K562 (cell line): ENCODE data around the gene KEL. TPM values are rescaled to one million over a fixed set of nuclear protein-coding genes. Genes with fewer than 3 reads are reported as not detected.

Experiments
- ATAC-seq: fragments of 200-7000 bp; cut with Tn5 transposase; 3 replicates; pipeline ENCODE4 v1.9.1; 2020; ENCODE audit warnings: moderate library complexity
- BruUV-seq: library from RNA; stranded (reverse); fragments of 400-500 nt; replicated peaks from 2 replicates; lab custom pipeline; 2021; lab: Mats Ljungman, UMichigan
- CTCF ChIA-PET: fragments of 300-600 bp; formaldehyde crosslinking; extraction: SDS; loops from one replicate; lab custom pipeline; 2021; ENCODE audit warnings: low intra/inter-chr PET ratio; lab: Yijun Ruan, JAX
- POLR2A ChIA-PET: fragments of 300-600, 350-650 bp; sonication (Branson Sonifier 250); formaldehyde crosslinking; extraction: SDS; loops from one replicate; lab custom pipeline; 2021; ENCODE audit warnings: antibody characterized with exemption, inconsistent platforms; lab: Yijun Ruan, JAX
- DNase-seq, 4 experiments: peaks; one replicate each; pipeline versions ENCODE4 v3.0.0 to v3.0.0-alpha.2; 2011 to 2018; ENCODE audit warnings: low spot score in 3 of 4, mixed read lengths in 3 of 4; ENCODE audit errors: extremely low read depth in 1 of 4
- FAIRE-seq: peaks from 2 replicates; lab custom pipeline; 2011; peaks lifted over from hg19 to GRCh38; lab: Jason Lieb, UNC
- H2AFZ ChIP-seq: 2 replicates; pipeline ENCODE4 v1.6.0; 2011; ENCODE audit warnings: low read depth, low read length, control low read depth, inconsistent platforms
- H3K27ac ChIP-seq: fragments of 200-600 bp; 3 replicates; pipeline ENCODE4 v1.8.0; 2011; ENCODE audit warnings: low read depth, mild to moderate bottlenecking, control low read depth, inconsistent platforms, low read length, moderate library complexity, mixed read lengths; ENCODE audit errors: extremely low read depth
- H3K27me3 ChIP-seq, 2 experiments: fragments of 300-600 bp in 1 of 2; 2 replicates in 1 of 2; 3 replicates in 1 of 2; pipeline versions ENCODE4 v1.6.0 to v1.8.0; 2011; ENCODE audit warnings: inconsistent platforms in 2 of 2, low read length in 2 of 2, mild to moderate bottlenecking in 1 of 2, mixed read lengths in 1 of 2, moderate library complexity in 1 of 2; ENCODE audit not compliant: control insufficient read depth in 2 of 2, insufficient read depth in 2 of 2
- H3K36me3 ChIP-seq: fragments of 300-600 bp; 3 replicates; pipeline ENCODE4 v1.8.0; 2011; ENCODE audit warnings: mild to moderate bottlenecking, low read length, inconsistent platforms; ENCODE audit not compliant: control insufficient read depth, insufficient read depth
- H3K4me1 ChIP-seq, 2 experiments: fragments of 200-600 bp in 1 of 2; replicated peaks in 1 of 2; 2 replicates in 1 of 2; 3 replicates in 1 of 2; pipeline versions ENCODE4 v1.5.1 to v1.8.0; 2011; ENCODE audit warnings: inconsistent platforms in 2 of 2, low read length in 2 of 2, mild to moderate bottlenecking in 1 of 2, mixed read lengths in 1 of 2, moderate library complexity in 1 of 2; ENCODE audit not compliant: control insufficient read depth in 2 of 2, insufficient read depth in 2 of 2
- H3K4me2 ChIP-seq: 2 replicates; pipeline ENCODE4 v1.6.1; 2011; ENCODE audit warnings: low read length, control low read depth, inconsistent platforms, mixed read lengths; ENCODE audit not compliant: insufficient read depth
- H3K4me3 ChIP-seq: fragments of 200-600 bp; sonication (generic), shearing (Covaris generic); 2 replicates; pipeline ENCODE4 v1.5.1; 2016; ENCODE audit warnings: control low read depth, inconsistent platforms
- H3K79me2 ChIP-seq: fragments of 200-600 bp; 3 replicates; pipeline ENCODE4 v1.8.0; 2011; ENCODE audit warnings: low read length, inconsistent platforms; ENCODE audit not compliant: control insufficient read depth, insufficient read depth
- H3K9ac ChIP-seq, 2 experiments: 2 replicates each; pipeline versions ENCODE4 v1.6.0 to v1.6.1; 2011; ENCODE audit warnings: low read depth in 2 of 2, low read length in 2 of 2, control low read depth in 1 of 2, inconsistent platforms in 1 of 2, mild to moderate bottlenecking in 1 of 2, mixed read lengths in 1 of 2; ENCODE audit not compliant: insufficient read depth in 1 of 2
- H3K9me1 ChIP-seq: one replicate; pipeline ENCODE4 v1.6.0; 2011; ENCODE audit warnings: inconsistent platforms, mild to moderate bottlenecking, low read length, moderate library complexity; ENCODE audit not compliant: control insufficient read depth, insufficient read depth
- H3K9me3 ChIP-seq: replicated peaks from 2 replicates; pipeline ENCODE4 v1.5.1; 2011; ENCODE audit warnings: low read depth, low read length, inconsistent platforms; ENCODE audit not compliant: control insufficient read depth, insufficient read depth
- H4K20me1 ChIP-seq: replicated peaks from 2 replicates; pipeline ENCODE4 v1.6.1; 2011; ENCODE audit warnings: low read length, inconsistent platforms, mixed read lengths; ENCODE audit not compliant: control insufficient read depth, insufficient read depth
- ARNT ChIP-seq, 2 experiments: fragments of 450-650 bp; IDR thresholded peaks; 2 replicates each; pipeline ENCODE4 v1.6.1; 2016; ENCODE audit warnings: mild to moderate bottlenecking in 1 of 2
- DPF2 ChIP-seq: fragments of 450-650 bp; IDR thresholded peaks from 2 replicates; pipeline ENCODE4 v1.6.1; 2016
- HBP1 ChIP-seq: fragments of 450-650 bp; formaldehyde crosslinking; IDR thresholded peaks from 2 replicates; pipeline ENCODE4 v1.4.0; 2022; ENCODE audit warnings: missing genetic modification characterization
- HMG20A ChIP-seq: fragments of 450-650 bp; formaldehyde crosslinking; conservative IDR thresholded peaks from 2 replicates; pipeline ENCODE4 v1.4.0; 2020; ENCODE audit warnings: mild to moderate bottlenecking, mixed read lengths
- MECOM ChIP-seq: fragments of 250-450 bp; sonication (Bioruptor Pico); IDR thresholded peaks from 2 replicates; pipeline ENCODE4 v1.8.0; 2022; ENCODE audit warnings: inconsistent platforms
- NONO ChIP-seq, 2 experiments: fragments of 200-400 bp in 1 of 2; fragments of 450-650 bp in 1 of 2; formaldehyde crosslinking in 1 of 2; IDR thresholded peaks; 2 replicates each; pipeline ENCODE4 v1.6.1; 2017; ENCODE audit warnings: low read depth in 2 of 2, mild to moderate bottlenecking in 2 of 2, moderate library complexity in 2 of 2, low read length in 1 of 2
- PHB2 ChIP-seq: fragments of 450-650 bp; IDR thresholded peaks from 2 replicates; pipeline ENCODE4 v1.6.1; 2017; ENCODE audit warnings: low read depth
- POU5F1 ChIP-seq: fragments of 150-350 bp; IDR thresholded peaks from 2 replicates; pipeline ENCODE4 v1.6.1; 2014; ENCODE audit warnings: borderline replicate concordance, low read length, low read depth, mild to moderate bottlenecking; ENCODE audit not compliant: partially characterized antibody
- RBM34 ChIP-seq: fragments of 200-400 bp; formaldehyde crosslinking; IDR thresholded peaks from 2 replicates; pipeline ENCODE4 v1.6.1; 2018; ENCODE audit warnings: low read length, borderline replicate concordance; ENCODE audit not compliant: insufficient read depth
- ZNF217 ChIP-seq: sonication (generic); formaldehyde crosslinking; IDR thresholded peaks from 2 replicates; pipeline ENCODE4 v1.8.0; 2022; ENCODE audit warnings: mild to moderate bottlenecking, missing genetic modification reagents
- ZNF444 ChIP-seq: fragments of 250-450 bp; sonication (Bioruptor Pico); IDR thresholded peaks from 2 replicates; pipeline ENCODE4 v1.4.0; 2020; ENCODE audit warnings: mild to moderate bottlenecking, moderate library complexity
- WGBS: fragments of 100-300 bp; shearing (Covaris generic); methylation state at CpG from one replicate; pipeline ENCODE4 v1.1.6; 2016; ENCODE audit warnings: low coverage, mixed read lengths; ENCODE audit not compliant: insufficient coverage; ENCODE audit errors: missing lambda C conversion rate; 5-methylcytosine and 5-hydroxymethylcytosine counted together
- in situ Hi-C: fragments of 300-500 bp; cut with MboI; formaldehyde crosslinking; loops from 4 replicates; pipeline ENCODE4 v1.15.0; 2018; ENCODE audit warnings: inconsistent platforms, mixed read lengths
- intact Hi-C: fragments of 100-400 bp; cut with micrococcal nuclease; formaldehyde crosslinking; loops from 2 replicates; pipeline ENCODE4 v1.14.2; 2022
- polyA plus RNA-seq, 8 experiments: library from polyadenylated mRNA; depleted of rRNA in 4 of 8; stranded (reverse) in 5 of 8; unstranded in 3 of 8; fragments of >200 nt; fragmentation: Nextera tagmentation in 2 of 8; fragmentation: Illumina TruSeq in 1 of 8; extraction: Ambion mirVana in 2 of 8; extraction: Trizol in 1 of 8; gene quantifications; 2 replicates each; pipeline versions ENCODE4 v1.2.1 to v1.2.3, GENCODE V29; 2011 to 2014; ENCODE audit warnings: inconsistent platforms in 1 of 8, missing spikeins in 1 of 8
- total RNA-seq, 7 experiments: library from RNA; depleted of rRNA in 6 of 7; stranded (reverse); fragments of >200 nt in 6 of 7; fragmentation: Illumina TruSeq in 2 of 7; extraction: Trizol in 2 of 7; gene quantifications; 2 replicates each; pipeline versions ENCODE4 v1.2.1 to v1.2.3, GENCODE V29; 2011 to 2021; ENCODE audit warnings: low replicate concordance in 1 of 7
- TF ChIP-seq, protein P1 (sequence below): sonication (generic); formaldehyde crosslinking; IDR thresholded peaks from 2 replicates; pipeline ENCODE4 v1.8.1; 2022; ENCODE audit warnings: missing genetic modification reagents
- TF ChIP-seq, protein P2 (sequence below): fragments of 450-650 bp; IDR thresholded peaks from 2 replicates; pipeline ENCODE4 v1.6.1; 2016; ENCODE audit warnings: borderline replicate concordance
- TF ChIP-seq, protein P3 (sequence below): fragments of 250-450 bp; sonication (Bioruptor Pico); IDR thresholded peaks from 2 replicates; pipeline ENCODE4 v1.8.0; 2022; ENCODE audit warnings: inconsistent platforms, mild to moderate bottlenecking, moderate library complexity, borderline replicate concordance

KEL gene
- total and polyA plus RNA-seq, 9 of the 15 experiments (the other 6 are each of a cell fraction or from before 2014, with no cell fraction given), result 9.0 to 47.4 (median 22.2) TPM

GRCh38 chr7:142913051-142913450 lies 49.1 kb downstream of the KEL start (continued):
- no peak for TF ChIP-seq HMG20A
- no peak for TF ChIP-seq HBP1 (CRISPR knock-in tag)
- TF ChIP-seq ZNF217 (CRISPR knock-in tag), result no peak
- no peak for TF ChIP-seq POU5F1
- TF ChIP-seq ZNF444 (CRISPR knock-in tag), result no peak
- TF ChIP-seq, protein P1, sequence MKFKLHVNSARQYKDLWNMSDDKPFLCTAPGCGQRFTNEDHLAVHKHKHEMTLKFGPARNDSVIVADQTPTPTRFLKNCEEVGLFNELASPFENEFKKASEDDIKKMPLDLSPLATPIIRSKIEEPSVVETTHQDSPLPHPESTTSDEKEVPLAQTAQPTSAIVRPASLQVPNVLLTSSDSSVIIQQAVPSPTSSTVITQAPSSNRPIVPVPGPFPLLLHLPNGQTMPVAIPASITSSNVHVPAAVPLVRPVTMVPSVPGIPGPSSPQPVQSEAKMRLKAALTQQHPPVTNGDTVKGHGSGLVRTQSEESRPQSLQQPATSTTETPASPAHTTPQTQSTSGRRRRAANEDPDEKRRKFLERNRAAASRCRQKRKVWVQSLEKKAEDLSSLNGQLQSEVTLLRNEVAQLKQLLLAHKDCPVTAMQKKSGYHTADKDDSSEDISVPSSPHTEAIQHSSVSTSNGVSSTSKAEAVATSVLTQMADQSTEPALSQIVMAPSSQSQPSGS (CRISPR knock-in tag), result no peak

DNA sequence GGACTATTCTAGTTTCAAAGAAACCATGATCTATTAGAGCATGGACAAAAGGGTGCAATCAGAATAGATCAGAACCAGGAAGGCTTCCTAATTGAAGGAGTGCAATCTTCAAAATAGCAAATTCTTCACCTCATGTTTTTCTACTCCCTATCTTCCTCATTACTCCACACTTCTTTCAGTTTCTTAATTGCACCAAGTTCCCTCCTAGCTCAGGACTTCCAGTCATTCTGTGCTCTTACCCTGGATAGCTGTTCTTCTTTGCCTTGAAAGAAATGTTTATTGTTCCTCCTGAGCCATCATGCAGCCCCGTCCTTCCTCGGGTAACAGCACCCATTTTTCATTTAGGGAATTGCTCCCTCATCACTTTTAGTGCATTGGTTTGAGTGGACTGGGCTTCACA lies 51.7 kb downstream of the KEL start:
- no peak for FAIRE-seq
- 3% methylated on average over 2 of the region's 2 CpGs for WGBS
- ATAC-seq, result no peak
- H4K20me1 ChIP-seq, result no peaks in the 10 kb centered on the region
- ChIA-PET CTCF (interaction anchor here (2.1 kb wide), 1 partner anchor 93 kb away, joined by 7 read pairs; no protein-coding TSS in a partner anchor), POLR2A (interaction anchor here (0.6 to 1.6 kb wide), 2 partner anchors 9 to 14 kb away, joined by 3 to 4 read pairs; no protein-coding TSS in a partner anchor)
- no TSS peak for BruUV-seq
- no peaks in the 10 kb centered on the region for H3K9me1 ChIP-seq
- no peak for DNase-seq
- H3K27me3 ChIP-seq, result peaks cover 3 to 34% of the 10 kb centered on the region in 2 experiments; a peak in 4 of 5 replicates
- no peak overlapping the region for H3K4me2 ChIP-seq
- no peak overlapping the region for H3K4me3 ChIP-seq
- no peaks in the 10 kb centered on the region for H3K36me3 ChIP-seq
- no peak overlapping the region for H3K27ac ChIP-seq
- in situ Hi-C loops, result no loop called here
- intact Hi-C loops, result no loop called here
- no peaks in the 10 kb centered on the region for H3K9me3 ChIP-seq
- H3K9ac ChIP-seq, result no peak overlapping the region
- no peaks in the 10 kb centered on the region for H3K79me2 ChIP-seq
- no peak overlapping the region for H2AFZ ChIP-seq
- peaks cover 4 to 5% of the 10 kb centered on the region in 2 experiments; a peak in 3 of 5 replicates for H3K4me1 ChIP-seq
- no peak for TF ChIP-seq RBM34
- no peak for TF ChIP-seq DPF2
- TF ChIP-seq, protein P2, sequence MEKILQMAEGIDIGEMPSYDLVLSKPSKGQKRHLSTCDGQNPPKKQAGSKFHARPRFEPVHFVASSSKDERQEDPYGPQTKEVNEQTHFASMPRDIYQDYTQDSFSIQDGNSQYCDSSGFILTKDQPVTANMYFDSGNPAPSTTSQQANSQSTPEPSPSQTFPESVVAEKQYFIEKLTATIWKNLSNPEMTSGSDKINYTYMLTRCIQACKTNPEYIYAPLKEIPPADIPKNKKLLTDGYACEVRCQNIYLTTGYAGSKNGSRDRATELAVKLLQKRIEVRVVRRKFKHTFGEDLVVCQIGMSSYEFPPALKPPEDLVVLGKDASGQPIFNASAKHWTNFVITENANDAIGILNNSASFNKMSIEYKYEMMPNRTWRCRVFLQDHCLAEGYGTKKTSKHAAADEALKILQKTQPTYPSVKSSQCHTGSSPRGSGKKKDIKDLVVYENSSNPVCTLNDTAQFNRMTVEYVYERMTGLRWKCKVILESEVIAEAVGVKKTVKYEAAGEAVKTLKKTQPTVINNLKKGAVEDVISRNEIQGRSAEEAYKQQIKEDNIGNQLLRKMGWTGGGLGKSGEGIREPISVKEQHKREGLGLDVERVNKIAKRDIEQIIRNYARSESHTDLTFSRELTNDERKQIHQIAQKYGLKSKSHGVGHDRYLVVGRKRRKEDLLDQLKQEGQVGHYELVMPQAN, result no peak
- TF ChIP-seq, protein P3, sequence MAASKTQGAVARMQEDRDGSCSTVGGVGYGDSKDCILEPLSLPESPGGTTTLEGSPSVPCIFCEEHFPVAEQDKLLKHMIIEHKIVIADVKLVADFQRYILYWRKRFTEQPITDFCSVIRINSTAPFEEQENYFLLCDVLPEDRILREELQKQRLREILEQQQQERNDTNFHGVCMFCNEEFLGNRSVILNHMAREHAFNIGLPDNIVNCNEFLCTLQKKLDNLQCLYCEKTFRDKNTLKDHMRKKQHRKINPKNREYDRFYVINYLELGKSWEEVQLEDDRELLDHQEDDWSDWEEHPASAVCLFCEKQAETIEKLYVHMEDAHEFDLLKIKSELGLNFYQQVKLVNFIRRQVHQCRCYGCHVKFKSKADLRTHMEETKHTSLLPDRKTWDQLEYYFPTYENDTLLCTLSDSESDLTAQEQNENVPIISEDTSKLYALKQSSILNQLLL, result no peak
- TF ChIP-seq NONO (IDR thresholded peaks at IDR 0.05; ENCODE audit: low read depth in 2 of 2, low read length in 1 of 2), result no peak
- TF ChIP-seq PHB2, result no peak
- no peak for TF ChIP-seq ARNT (IDR thresholded peaks at IDR 0.05)
- TF ChIP-seq MECOM (CRISPR knock-in tag), result no peak
